NT2/D1 (cell line): ENCODE measurements around the gene RAB12.

Experiments used
- SUZ12 ChIP-seq: IDR thresholded peaks from 2 replicates; pipeline ENCODE4 v1.6.1; 2011; ENCODE audit not compliant: insufficient read length, insufficient read depth; ENCODE audit errors: extremely low read depth
- YY1 ChIP-seq: IDR thresholded peaks from 2 replicates; pipeline ENCODE4 v1.6.1; 2011; ENCODE audit not compliant: insufficient read length, insufficient read depth
- ZNF274 ChIP-seq: IDR thresholded peaks from 2 replicates; pipeline ENCODE4 v1.6.1; 2011; ENCODE audit warnings: mild to moderate bottlenecking, low read depth, low read length

DNA sequence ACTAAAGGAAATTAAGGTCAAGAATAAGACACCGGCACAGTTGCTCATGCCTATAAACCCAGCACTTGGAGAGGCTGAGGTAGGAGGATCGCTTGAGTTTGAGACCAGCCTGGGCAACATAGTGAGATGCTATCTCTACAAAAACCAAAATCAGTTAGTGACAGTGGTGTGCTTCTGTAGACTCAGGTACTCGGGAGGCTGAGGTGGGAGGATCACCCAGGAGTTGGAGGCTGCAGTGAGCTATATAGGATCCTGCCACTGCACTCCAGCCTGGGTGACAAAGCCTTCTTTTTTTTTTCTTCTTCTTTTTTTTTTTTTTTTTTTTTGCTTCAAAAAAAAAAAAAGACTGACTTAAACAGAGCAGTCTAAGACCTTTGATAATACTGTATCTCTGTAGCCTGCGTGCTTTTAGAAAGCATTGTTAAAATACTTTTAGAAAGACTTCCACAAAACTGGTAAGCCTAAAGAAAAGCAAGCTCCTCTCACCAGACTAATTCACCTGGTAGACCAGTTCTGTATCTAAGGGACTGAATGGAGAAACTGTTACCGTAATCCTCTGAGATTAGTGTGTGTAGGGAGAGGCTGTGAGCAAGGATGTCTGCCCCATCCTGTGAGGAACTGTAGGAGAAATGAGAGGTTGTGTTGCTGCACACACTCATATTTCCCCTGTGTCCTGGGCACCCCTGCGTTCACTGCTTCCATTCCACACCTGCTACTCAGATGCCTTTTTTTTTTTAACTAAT, 10.8 kb downstream of the RAB12 start:
- TF ChIP-seq ZNF274: no peak
- no peak for TF ChIP-seq YY1
- no peak for TF ChIP-seq SUZ12
